ENCODE data around the gene METTL25B. TPM values are rescaled to one million over a fixed set of nuclear protein-coding genes. Genes with fewer than 3 reads are reported as not detected.
A peak's percentile ranks its signal among the peaks of the same experiment; 100 is the strongest.

Gene METTL25B
- total RNA-seq, 4 donors from 2014 or later: 37.4 to 40.8 (median 39.0) TPM

DNA sequence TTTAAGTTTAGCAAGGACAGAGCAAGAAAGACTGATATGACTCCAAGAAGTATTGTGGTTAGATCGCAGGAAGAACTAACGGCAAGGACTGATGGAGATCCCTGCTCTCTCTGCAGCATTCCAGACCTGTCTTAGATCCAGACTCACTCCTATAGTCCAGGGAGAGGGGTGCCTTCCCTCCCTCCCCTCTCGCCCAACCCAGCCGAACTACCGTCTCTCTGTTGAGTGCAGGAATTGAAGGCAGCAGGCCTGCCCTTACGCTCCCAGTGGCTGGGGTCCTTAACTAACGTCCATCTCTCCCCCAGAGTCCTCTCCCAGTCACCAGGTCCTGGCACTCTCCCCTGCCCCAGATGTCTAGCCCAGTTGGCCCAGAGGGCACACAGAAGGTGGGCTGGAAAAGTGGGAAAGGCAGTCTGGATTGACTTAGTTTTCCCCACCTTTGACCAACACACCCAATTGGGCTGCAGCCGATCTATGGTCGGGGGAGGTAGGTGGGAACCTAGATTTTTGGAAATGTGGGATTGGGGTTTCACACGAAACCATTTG is 24.0 kb upstream of the METTL25B start:
- no peak overlapping the region for H3K27ac ChIP-seq

DNA sequence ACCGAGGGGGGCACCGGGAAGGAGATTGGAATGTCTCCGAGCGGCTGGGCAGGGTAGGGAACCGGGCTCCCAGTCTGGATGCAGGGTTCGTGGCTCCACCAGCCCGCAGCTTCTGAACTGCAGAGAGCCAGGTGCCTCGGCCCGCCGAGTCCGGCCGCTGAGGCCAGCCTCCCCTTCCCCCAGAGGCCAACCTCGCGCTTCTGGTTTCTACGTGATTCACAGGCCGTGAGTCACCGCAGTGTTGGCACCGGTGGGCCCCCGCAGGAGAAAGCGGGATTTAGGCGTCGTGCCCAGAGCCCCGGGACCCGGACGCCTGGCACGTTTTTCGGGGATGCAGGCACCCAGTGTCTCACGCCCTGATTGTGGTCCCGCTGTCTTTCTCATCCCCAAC is 23.3 kb upstream of the METTL25B start:
- peaks cover 27 to 44% (median 34%) of the 10 kb centered on the region in 4 donors for H3K4me1 ChIP-seq
- peaks cover 54% of the 10 kb centered on the region for H3K27me3 ChIP-seq
- H3K4me3 ChIP-seq: peak overlapping the region; percentile 12 to 54 (median 29)
- in situ Hi-C loops (cut with MboI; ENCODE audit: low pct_ligation_motif_present in 1 of 4, low pct_unique_long_range_greater_than_20kb in 1 of 4, low sequenced_read_pairs in 3 of 4) (loop anchor here in 1 of 4 donors (10.0 kb wide), 1 partner anchor 160 kb away; the partner anchor contains the start of gene NTRK1), intact Hi-C loops (cut with DNase I; ENCODE audit: low total_unique reads) (no loop called here)
- TF ChIP-seq EP300 (IDR thresholded peaks at IDR 0.05; ENCODE audit: low read depth) (no peak), POLR2AphosphoS5 (IDR thresholded peaks at IDR 0.05) (no peak), POLR2A (IDR thresholded peaks at IDR 0.05) (no peak)
- TF ChIP-seq, protein P1, sequence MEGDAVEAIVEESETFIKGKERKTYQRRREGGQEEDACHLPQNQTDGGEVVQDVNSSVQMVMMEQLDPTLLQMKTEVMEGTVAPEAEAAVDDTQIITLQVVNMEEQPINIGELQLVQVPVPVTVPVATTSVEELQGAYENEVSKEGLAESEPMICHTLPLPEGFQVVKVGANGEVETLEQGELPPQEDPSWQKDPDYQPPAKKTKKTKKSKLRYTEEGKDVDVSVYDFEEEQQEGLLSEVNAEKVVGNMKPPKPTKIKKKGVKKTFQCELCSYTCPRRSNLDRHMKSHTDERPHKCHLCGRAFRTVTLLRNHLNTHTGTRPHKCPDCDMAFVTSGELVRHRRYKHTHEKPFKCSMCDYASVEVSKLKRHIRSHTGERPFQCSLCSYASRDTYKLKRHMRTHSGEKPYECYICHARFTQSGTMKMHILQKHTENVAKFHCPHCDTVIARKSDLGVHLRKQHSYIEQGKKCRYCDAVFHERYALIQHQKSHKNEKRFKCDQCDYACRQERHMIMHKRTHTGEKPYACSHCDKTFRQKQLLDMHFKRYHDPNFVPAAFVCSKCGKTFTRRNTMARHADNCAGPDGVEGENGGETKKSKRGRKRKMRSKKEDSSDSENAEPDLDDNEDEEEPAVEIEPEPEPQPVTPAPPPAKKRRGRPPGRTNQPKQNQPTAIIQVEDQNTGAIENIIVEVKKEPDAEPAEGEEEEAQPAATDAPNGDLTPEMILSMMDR (IDR thresholded peaks at IDR 0.05): no peak
- no peaks in the 10 kb centered on the region for H3K9me3 ChIP-seq
- DNase-seq: peak; percentile 33
- peak overlapping the region in 2 of 4 donors; percentile 67 to 74 for H3K27ac ChIP-seq
- 1% methylated on average over 21 of the region's 29 CpGs; no CpG with 5 or more reads in 1 of the 2 donors for WGBS, 2 donors (ENCODE audit: low coverage in 1 of 2)
- H3K36me3 ChIP-seq: no peaks in the 10 kb centered on the region

More for the DNA sequence above, 24.0 kb upstream of the METTL25B start:
- WGBS, 2 donors (ENCODE audit: low coverage in 1 of 2): 54% methylated on average over 10 of the region's 10 CpGs; no CpG with 5 or more reads in 1 of the 2 donors
- H3K9me3 ChIP-seq: no peaks in the 10 kb centered on the region
- intact Hi-C loops (cut with DNase I; ENCODE audit: low total_unique reads): no loop called here
- in situ Hi-C loops (cut with MboI; ENCODE audit: low pct_ligation_motif_present in 1 of 4, low pct_unique_long_range_greater_than_20kb in 1 of 4, low sequenced_read_pairs in 3 of 4): loop anchor here in 1 of 4 donors (10.0 kb wide), 1 partner anchor 161 kb away; the partner anchor contains the start of gene NTRK1
- H3K4me1 ChIP-seq: peaks cover 23 to 37% (median 28%) of the 10 kb centered on the region in 4 donors
- H3K4me3 ChIP-seq: no peak overlapping the region
- TF ChIP-seq EP300 (IDR thresholded peaks at IDR 0.05; ENCODE audit: low read depth): no peak
- no peak for TF ChIP-seq POLR2AphosphoS5 (IDR thresholded peaks at IDR 0.05)
- TF ChIP-seq, protein P1 (IDR thresholded peaks at IDR 0.05): no peak
- TF ChIP-seq POLR2A (IDR thresholded peaks at IDR 0.05): no peak
- DNase-seq: no peak
- H3K36me3 ChIP-seq: no peaks in the 10 kb centered on the region
- peaks cover 56% of the 10 kb centered on the region for H3K27me3 ChIP-seq

DNA sequence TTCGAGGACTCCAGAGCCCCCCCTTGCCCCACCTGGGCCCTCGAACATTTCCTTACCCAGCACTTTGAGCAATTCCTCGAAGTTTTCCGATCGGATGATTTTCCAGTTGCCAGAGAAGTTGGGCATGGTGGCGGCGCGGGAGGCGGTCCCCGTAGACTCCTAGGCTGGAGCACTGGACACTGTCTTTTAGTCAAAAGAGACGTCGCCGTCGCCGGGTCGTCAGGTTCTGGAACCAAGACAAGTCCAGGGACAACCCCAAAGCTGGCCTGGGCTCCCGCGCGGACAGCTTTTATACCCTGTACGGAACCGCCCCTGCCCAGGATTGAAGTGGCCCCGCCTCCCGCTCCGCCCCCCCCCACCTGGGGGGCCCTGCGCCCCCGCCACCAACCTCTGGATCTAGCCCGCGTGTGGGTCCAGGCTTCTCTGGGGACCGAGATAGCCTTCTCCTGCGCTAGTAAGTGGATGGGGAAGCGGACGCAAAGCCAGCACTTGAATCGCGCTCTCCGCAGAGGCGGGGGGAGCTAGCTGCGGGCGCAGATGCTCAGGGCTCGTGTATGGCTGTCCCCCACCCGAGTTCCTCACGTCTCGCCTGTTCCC is 22.9 kb upstream of the METTL25B start, which contains the start of gene CRABP2:
TSS of gene CRABP2 (minus strand) at position 263 of the 597 bp plus-strand sequence. CDS start at position 126, 137 bp downstream.
- WGBS, 2 donors (ENCODE audit: low coverage in 1 of 2): 1% methylated on average over 36 of the region's 42 CpGs; no CpG with 5 or more reads in 1 of the 2 donors
- H3K4me1 ChIP-seq: peaks cover 31 to 49% (median 37%) of the 10 kb centered on the region in 4 donors

More for the DNA sequence above, 22.9 kb upstream of the METTL25B start, which contains the start of gene CRABP2:
- in situ Hi-C loops (cut with MboI; ENCODE audit: low pct_ligation_motif_present in 1 of 4, low pct_unique_long_range_greater_than_20kb in 1 of 4, low sequenced_read_pairs in 3 of 4) (loop anchor here in 1 of 4 donors (10.0 kb wide), 1 partner anchor 159 kb away; the partner anchor contains the start of gene NTRK1), intact Hi-C loops (cut with DNase I; ENCODE audit: low total_unique reads) (no loop called here)
- no peak for TF ChIP-seq POLR2A (IDR thresholded peaks at IDR 0.05)
- no peak for TF ChIP-seq POLR2AphosphoS5 (IDR thresholded peaks at IDR 0.05)
- TF ChIP-seq, protein P1 (IDR thresholded peaks at IDR 0.05): no peak
- TF ChIP-seq EP300 (IDR thresholded peaks at IDR 0.05; ENCODE audit: low read depth): no peak
- DNase-seq: peak; percentile 20
- H3K4me3 ChIP-seq: peak within 1 kb of the TSS; percentile 12 to 54 (median 29)
- H3K9me3 ChIP-seq: no peaks in the 10 kb centered on the region
- peak within 1 kb of the TSS; percentile 67 to 75 (median 72) for H3K27ac ChIP-seq
- H3K36me3 ChIP-seq: no peaks in the 10 kb centered on the region
- peaks cover 49% of the 10 kb centered on the region for H3K27me3 ChIP-seq

All from transverse colon (tissue), 4 donors.